Endothelial cell of umbilical vein (primary cell): Measurements from ENCODE around the gene TBC1D10A. TPM values are rescaled to one million over a fixed set of nuclear protein-coding genes. Genes with fewer than 3 reads are reported as not detected.

Source experiments
- BruUV-seq: library from RNA; stranded (reverse); fragments of 400-500 nt; replicated peaks from 2 replicates; lab custom pipeline; 2021; lab: Mats Ljungman, UMichigan
- CTCF ChIA-PET: fragments of 300-600, 350-600 bp; sonication (Branson Sonifier 250); formaldehyde crosslinking; loops from one replicate; lab custom pipeline; 2021; ENCODE audit warnings: antibody characterized with exemption, inconsistent platforms; lab: Charles Lee
- POLR2A ChIA-PET: fragments of 300-600, 350-600 bp; sonication (Branson Sonifier 250); formaldehyde crosslinking; loops from one replicate; lab custom pipeline; 2021; ENCODE audit warnings: antibody characterized with exemption, inconsistent platforms; lab: Charles Lee
- DNase-seq: peaks from one replicate; pipeline ENCODE4 v3.0.0-alpha.2; 2011; ENCODE audit warnings: low read depth, low spot score
- FAIRE-seq: peaks from 2 replicates; lab custom pipeline; 2011; peaks lifted over from hg19 to GRCh38; lab: Jason Lieb, UNC
- H2AFZ ChIP-seq: 2 replicates; pipeline ENCODE4 v1.6.0; 2012; ENCODE audit warnings: low read depth, low read length, control low read depth, inconsistent platforms
- H3K27ac ChIP-seq: 2 replicates; pipeline ENCODE4 v1.5.1; 2011; ENCODE audit warnings: low read depth, mild to moderate bottlenecking, control low read depth, low read length, moderate library complexity; ENCODE audit not compliant: insufficient read depth
- H3K27me3 ChIP-seq, 2 experiments: 2 replicates each; pipeline versions ENCODE4 v1.6.0 to v1.6.1; 2011; ENCODE audit warnings: low read length in 2 of 2, mixed read lengths in 1 of 2; ENCODE audit not compliant: control insufficient read depth in 2 of 2, insufficient read depth in 2 of 2
- H3K36me3 ChIP-seq, 2 experiments: 2 replicates in 1 of 2; 3 replicates in 1 of 2; pipeline ENCODE4 v1.5.1; 2011; ENCODE audit warnings: low read length in 2 of 2, mild to moderate bottlenecking in 1 of 2, moderate library complexity in 1 of 2; ENCODE audit not compliant: control insufficient read depth in 2 of 2, insufficient read depth in 2 of 2; ENCODE audit errors: extremely low read depth in 1 of 2
- H3K4me1 ChIP-seq: 3 replicates; pipeline ENCODE4 v1.5.1; 2011; ENCODE audit warnings: mild to moderate bottlenecking, low read length; ENCODE audit not compliant: control insufficient read depth, insufficient read depth; ENCODE audit errors: extremely low read depth
- H3K4me2 ChIP-seq: 2 replicates; pipeline ENCODE4 v1.6.1; 2011; ENCODE audit warnings: low read length, control low read depth, mixed read lengths; ENCODE audit not compliant: insufficient read depth
- H3K4me3 ChIP-seq, 3 experiments: fragments of 200-600 bp in 1 of 3; sonication (generic), shearing (Covaris generic) in 1 of 3; replicated peaks in 1 of 3; 2 replicates each; pipeline ENCODE4 v1.5.1; 2011 to 2016; ENCODE audit warnings: control low read depth in 3 of 3, low read length in 3 of 3, mild to moderate bottlenecking in 2 of 3, inconsistent platforms in 1 of 3, low read depth in 1 of 3, moderate library complexity in 1 of 3; ENCODE audit not compliant: insufficient read depth in 1 of 3
- H3K79me2 ChIP-seq: 2 replicates; pipeline ENCODE4 v1.6.0; 2012; ENCODE audit warnings: low read length, inconsistent platforms; ENCODE audit not compliant: control insufficient read depth, insufficient read depth
- H3K9ac ChIP-seq: replicated peaks from 2 replicates; pipeline ENCODE3; 2011; ENCODE audit warnings: low read length, control low read depth; ENCODE audit not compliant: insufficient read depth; ENCODE audit errors: extremely low read depth
- H3K9me1 ChIP-seq: replicated peaks from 3 replicates; pipeline ENCODE4 v1.6.0; 2011; ENCODE audit warnings: mild to moderate bottlenecking, low read length; ENCODE audit not compliant: control insufficient read depth, insufficient read depth; ENCODE audit errors: extremely low read depth
- H3K9me3 ChIP-seq: replicated peaks from 2 replicates; pipeline ENCODE4 v1.5.1; 2012; ENCODE audit warnings: low read length, inconsistent platforms; ENCODE audit not compliant: control insufficient read depth, insufficient read depth
- H4K20me1 ChIP-seq: replicated peaks from 2 replicates; pipeline ENCODE3; 2011; ENCODE audit warnings: mild to moderate bottlenecking, low read length; ENCODE audit not compliant: control insufficient read depth, insufficient read depth; ENCODE audit errors: extremely low read depth
- GATA2 ChIP-seq: IDR thresholded peaks from 2 replicates; pipeline ENCODE4 v1.7.0; 2011; ENCODE audit warnings: low read depth, mild to moderate bottlenecking, moderate library complexity, mixed read lengths, low read length; ENCODE audit not compliant: insufficient read length, insufficient read depth
- POLR2A ChIP-seq: IDR thresholded peaks from 2 replicates; pipeline ENCODE4 v1.6.1; 2012; ENCODE audit warnings: low read depth, mild to moderate bottlenecking, control low read depth, low read length
- POLR2AphosphoS5 ChIP-seq: IDR thresholded peaks from 2 replicates; pipeline ENCODE4 v1.6.1; 2012; ENCODE audit warnings: low read depth, mild to moderate bottlenecking, control low read depth, low read length, moderate library complexity; ENCODE audit not compliant: insufficient read depth
- dilution Hi-C: fragments of 300-500 bp; cut with MboI; formaldehyde crosslinking; loops from one replicate; pipeline ENCODE4 v1.15.0; 2019; ENCODE audit warnings: low sequenced_read_pairs; ENCODE audit not compliant: extremely low pct_ligation_motif_present
- intact Hi-C: fragments of 100-400 bp; cut with micrococcal nuclease; formaldehyde crosslinking; loops from one replicate; pipeline ENCODE4 v1.10.0; 2022
- polyA plus RNA-seq, 4 experiments: library from polyadenylated mRNA; depleted of rRNA in 3 of 4; stranded (reverse) in 3 of 4; unstranded in 1 of 4; fragments of >200 nt; gene quantifications; 2 replicates each; pipeline versions ENCODE4 v1.2.1 to v1.2.3, GENCODE V29; 2011 to 2012; ENCODE audit warnings: missing spikeins in 1 of 4
- total RNA-seq: library from RNA; stranded (reverse); gene quantifications from 2 replicates; pipeline ENCODE4 v1.2.3, GENCODE V29; 2021

The TBC1D10A gene
- total and polyA plus RNA-seq, 2 donors (not counting 3 experiments of a cell fraction or from before 2014, with no cell fraction given), result 10.0 to 11.9 TPM

GRCh38 chr22:30305906-30306626, 20.7 kb downstream of the TBC1D10A start:
- H3K9ac ChIP-seq, result no peak overlapping the region
- POLR2A ChIA-PET, result no interaction called here
- TF ChIP-seq GATA2 (peak; percentile 70), POLR2AphosphoS5 (no peak)
- no peak overlapping the region for H3K4me3 ChIP-seq
- DNase-seq (no peak), FAIRE-seq (no peak)
- peaks cover 36% of the 10 kb centered on the region for H3K4me1 ChIP-seq
- no peaks in the 10 kb centered on the region for H3K27me3 ChIP-seq
- BruUV-seq, result no TSS peak
- peak overlapping the region; percentile 41 for H3K27ac ChIP-seq
- H3K9me1 ChIP-seq, result no peaks in the 10 kb centered on the region
- peak overlapping the region; percentile 36 for H3K4me2 ChIP-seq
- H2AFZ ChIP-seq, result peak overlapping the region; percentile 71
- intact Hi-C loops (loop anchor here (1.0 kb wide), 1 partner anchor 15 kb away; no protein-coding TSS in a partner anchor), dilution Hi-C loops (no loop called here)
- no peaks in the 10 kb centered on the region for H3K36me3 ChIP-seq
- no peaks in the 10 kb centered on the region for H4K20me1 ChIP-seq
- CTCF ChIA-PET, result interaction anchor here (1.0 to 6.2 kb wide), 3 partner anchors 18 to 81 kb away, joined by 3 to 39 read pairs (median 16); partner anchors contain the start of genes CASTOR1, RNF215 and TBC1D10A
- no peaks in the 10 kb centered on the region for H3K9me3 ChIP-seq
- H3K79me2 ChIP-seq, result no peaks in the 10 kb centered on the region

- Histone ChIP-seq H3K4me1 (peaks cover 36% of the 10 kb centered on the region), H3K9ac (no peak overlapping the region), H3K4me2 (peak overlapping the region; percentile 56), H3K36me3 (no peaks in the 10 kb centered on the region), H3K9me1 (no peaks in the 10 kb centered on the region), H2AFZ (peak overlapping the region; percentile 71), H3K27ac (peak overlapping the region; percentile 41), H3K27me3 (no peaks in the 10 kb centered on the region), H3K4me3 (no peak overlapping the region), H3K9me3 (no peaks in the 10 kb centered on the region), H3K79me2 (no peaks in the 10 kb centered on the region), H4K20me1 (no peaks in the 10 kb centered on the region)
- FAIRE-seq (peak; percentile 96), DNase-seq (peak; percentile 55)
- TF ChIP-seq GATA2 (no peak), POLR2A (peak; percentile 41)
- no TSS peak for BruUV-seq
- dilution Hi-C loops (no loop called here), intact Hi-C loops (loop anchor here (1.0 kb wide), 1 partner anchor 14 kb away; no protein-coding TSS in a partner anchor)
- ChIA-PET CTCF (interaction anchor here (1.0 to 6.2 kb wide), 3 partner anchors 17 to 82 kb away, joined by 3 to 39 read pairs (median 16); partner anchors contain the start of genes CASTOR1, RNF215 and TBC1D10A), POLR2A (interaction anchor here (1.1 kb wide), 1 partner anchor 15 kb away, joined by 4 read pairs; no protein-coding TSS in a partner anchor)
Measured at GRCh38 chr22:30305519-30305905, 21.2 kb downstream of the TBC1D10A start.
